GM21447 (cell line): ENCODE measurements around the gene SPEM2.
A peak's percentile ranks its signal among the peaks of the same experiment; 100 is the strongest.

Source experiments
- ATAC-seq: cut with Tn5 transposase; IDR thresholded peaks from one replicate; pipeline ENCODE4 v1.9.1; 2021; ENCODE audit not compliant: unreplicated experiment

The SPEM2 gene

DNA sequence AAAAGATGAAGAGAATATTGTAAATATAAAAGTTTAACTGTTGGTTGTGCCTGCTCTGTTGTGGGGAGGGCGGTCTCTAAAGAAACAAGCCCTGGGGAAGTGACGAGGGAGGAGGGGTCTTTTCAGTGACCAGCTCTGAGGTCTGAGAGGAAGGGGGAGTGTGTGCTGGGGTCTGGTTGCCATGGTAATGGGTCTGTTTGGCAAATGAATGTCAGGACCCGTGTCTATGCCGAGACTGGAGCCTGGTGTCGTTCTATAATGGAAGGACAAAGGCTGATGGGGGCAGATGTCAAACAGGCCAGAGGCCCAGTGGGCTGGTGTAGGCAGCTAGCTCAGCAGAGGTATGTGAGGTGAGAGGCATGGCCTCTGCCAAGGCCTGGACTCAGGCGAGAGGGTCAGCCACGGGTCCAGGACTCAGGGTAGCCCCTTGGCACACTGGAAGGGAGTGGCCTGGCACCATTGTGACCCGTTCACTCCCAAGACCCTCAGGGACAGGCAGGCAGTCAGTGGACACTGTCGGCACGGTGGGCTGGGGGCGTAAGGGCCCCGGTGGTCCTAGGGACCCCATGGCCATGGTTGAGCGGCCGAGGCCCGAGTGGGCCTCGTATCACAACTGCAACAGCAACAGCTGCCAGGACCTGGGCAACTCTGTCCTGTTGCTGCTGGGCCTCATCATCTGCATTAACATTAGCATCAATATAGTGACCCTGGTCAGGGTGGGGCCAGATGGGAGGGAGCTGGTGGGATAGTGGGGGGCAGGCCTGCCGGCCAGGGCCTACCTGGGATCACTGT, 5.4 kb upstream of the SPEM2 start, which contains the start of gene SPEM1:
SPEM1 (plus strand) TSS at position 506 of the 792 bp plus-strand sequence; CDS start at position 567, 61 bp downstream.
- no peak for ATAC-seq

DNA sequence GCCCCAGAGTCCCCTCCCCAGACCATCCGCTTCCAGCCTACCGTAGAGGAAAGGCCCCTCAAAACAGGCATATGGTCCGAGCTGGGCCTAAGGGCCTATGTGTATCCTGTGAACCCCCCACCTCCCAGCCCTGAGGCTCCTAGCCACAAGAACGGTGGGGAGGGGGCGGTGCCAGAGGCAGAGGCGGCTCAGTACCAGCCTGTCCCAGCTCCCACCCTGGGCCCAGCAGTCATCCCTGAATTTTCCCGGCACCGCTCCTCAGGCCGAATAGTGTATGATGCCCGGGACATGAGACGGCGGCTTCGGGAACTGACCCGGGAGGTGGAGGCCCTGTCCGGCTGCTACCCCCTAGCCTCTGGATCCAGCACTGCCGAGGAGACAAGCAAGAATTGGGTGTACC, 4.2 kb upstream of the SPEM2 start:
- ATAC-seq = no peak

DNA sequence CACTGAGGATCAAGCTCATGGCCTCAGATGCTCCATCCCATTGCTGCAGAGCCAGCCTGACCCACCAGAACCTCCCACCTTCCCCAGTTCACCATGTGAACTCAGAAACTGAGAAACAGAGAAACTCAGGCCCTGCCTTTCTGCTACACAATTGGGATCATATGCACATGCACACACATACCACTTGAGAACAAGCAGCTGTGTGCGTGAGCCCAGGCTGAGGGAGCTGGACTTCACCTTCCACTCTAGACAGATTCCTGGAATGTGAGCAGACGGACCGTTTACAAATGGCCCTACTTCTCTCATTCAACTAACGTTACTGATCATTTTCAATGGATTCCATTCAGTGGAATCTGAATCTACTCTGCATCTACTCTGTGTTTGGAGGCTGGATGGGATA, 1.7 kb upstream of the SPEM2 start:
- no peak for ATAC-seq

DNA sequence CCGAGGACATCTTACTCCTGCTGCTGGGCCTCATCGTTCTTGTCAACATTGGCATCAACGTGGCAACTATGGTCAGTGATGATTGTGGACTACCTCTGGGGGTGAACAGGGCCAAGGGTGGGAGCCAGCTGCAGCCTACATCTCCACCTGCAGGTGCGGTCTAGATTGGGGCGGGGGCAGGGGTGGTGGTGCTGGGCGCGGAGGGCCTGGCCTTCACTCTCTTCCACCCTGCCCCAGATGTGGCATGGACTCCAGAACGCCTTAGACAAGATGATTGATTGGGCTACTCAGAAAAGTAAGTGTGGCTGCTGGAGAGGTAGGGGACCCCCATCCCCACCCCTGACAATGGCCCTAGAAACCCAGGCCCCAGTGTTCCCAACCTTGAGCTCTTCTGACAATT, 340 bp downstream of the SPEM2 start:
- no peak for ATAC-seq

DNA sequence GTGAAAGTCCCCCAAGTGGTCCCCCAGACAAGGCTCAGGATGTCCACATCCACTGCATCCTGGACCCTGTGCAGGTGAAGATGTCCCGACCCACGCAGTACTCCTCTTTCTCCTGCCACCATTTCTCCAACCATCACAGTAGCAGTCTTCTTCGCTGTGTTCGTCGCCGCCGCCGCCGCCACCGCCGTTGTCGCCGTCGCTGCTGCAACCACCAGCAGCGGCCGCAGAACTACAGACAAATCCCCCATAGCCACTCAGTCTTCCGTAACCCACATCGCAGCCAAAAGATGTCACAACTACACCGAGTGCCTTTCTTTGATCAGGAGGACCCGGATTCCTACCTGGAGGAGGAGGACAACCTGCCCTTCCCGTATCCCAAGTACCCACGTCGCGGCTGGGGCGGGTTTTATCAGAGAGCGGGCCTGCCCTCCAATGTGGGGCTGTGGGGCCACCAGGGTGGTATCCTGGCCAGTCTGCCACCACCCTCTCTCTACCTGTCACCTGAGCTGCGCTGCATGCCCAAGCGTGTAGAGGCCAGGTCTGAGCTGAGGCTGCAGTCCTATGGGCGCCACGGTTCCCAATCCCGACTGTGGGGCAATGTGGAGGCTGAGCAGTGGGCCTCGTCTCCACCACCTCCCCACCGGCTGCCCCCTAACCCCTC, 917 bp downstream of the SPEM2 start:
- no peak for ATAC-seq

DNA sequence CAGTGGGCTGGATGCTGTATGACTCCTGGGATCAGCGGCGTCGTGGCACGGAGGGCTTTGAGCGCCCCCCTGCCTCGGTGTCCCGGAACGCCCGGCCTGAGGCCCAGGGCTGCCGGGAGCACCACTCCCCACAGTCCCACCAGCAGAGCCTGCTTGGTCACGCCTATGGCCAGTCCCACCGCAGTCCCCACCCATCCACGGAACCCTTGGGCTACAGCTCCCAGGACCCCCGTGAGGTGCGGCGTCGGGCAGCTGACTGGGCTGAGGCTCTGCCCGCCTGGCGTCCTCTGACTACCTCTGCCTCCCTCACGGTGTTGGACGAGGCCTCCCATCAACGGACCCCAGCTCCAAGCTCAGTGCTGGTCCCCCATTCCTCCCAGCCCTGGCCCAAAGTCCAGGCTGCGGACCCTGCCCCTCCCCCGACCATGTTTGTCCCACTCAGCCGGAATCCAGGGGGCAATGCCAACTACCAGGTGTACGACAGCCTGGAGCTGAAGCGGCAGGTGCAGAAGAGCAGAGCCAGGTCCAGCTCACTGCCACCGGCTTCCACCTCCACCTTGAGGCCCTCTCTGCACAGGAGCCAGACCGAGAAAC, 1.6 kb downstream of the SPEM2 start:
- no peak for ATAC-seq

DNA sequence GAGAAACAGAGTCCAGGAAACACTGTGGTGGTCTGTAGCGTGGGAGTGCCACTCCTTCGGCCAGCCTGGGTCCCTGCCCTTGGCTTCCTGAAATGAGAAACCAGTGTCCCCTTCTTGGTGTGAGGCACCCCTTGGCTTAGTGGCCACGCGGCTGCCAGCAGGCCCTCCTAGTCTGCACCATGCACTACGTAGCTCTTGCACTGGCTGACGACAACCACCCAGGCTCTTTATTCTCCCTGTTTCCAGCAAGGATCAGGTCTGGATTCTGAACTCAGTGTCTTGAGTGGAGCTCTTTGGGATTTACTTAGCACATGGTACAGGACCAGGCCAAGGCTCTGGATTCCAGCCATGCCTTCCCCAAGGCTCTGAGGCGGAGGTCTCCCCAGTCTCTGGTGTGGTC, 2.1 kb downstream of the SPEM2 start:
- no peak for ATAC-seq

DNA sequence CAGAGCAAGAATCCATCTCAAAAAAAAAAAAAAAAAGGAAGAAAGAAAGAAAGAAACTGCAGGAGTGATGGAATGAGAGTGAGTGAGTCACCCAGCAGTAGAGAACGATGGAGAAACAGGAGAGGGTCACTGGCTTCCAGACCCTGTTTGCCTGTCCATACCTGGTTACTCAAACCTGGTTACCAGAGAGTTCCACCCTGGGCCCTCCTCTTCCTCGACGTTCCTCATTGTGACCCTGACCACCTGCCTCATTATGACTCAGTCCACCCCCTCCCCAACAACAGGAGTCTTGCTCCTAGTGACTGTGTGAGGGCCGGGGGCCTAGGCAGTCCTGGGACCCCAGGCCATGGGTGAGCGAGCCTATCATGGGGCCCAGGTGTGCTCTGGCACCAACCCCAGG, 3.1 kb downstream of the SPEM2 start, which contains the start of gene SPEM3:
SPEM3 (plus strand) TSS at position 301 of the 400 bp plus-strand sequence; CDS start at position 347, 46 bp downstream.
- no peak for ATAC-seq

DNA sequence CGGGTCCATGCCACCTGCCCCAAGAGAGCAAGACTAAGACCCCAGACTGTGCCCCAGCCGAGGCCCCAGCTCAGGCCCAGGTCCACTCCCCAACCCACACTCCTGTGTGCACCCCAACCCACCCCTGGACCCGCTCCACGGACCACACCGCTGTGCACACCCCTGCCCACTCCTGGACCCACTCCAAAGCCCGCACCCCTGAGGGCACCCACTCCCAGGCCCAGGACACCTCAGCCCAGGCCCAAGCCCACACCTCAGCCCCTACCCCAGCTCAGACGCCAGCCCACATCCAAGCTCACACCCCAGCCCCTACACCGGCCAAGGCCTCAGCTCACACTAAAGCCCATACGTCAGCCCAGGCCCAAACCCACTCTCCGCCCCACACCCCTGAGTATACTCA, 4.3 kb downstream of the SPEM2 start:
- ATAC-seq = no peak

DNA sequence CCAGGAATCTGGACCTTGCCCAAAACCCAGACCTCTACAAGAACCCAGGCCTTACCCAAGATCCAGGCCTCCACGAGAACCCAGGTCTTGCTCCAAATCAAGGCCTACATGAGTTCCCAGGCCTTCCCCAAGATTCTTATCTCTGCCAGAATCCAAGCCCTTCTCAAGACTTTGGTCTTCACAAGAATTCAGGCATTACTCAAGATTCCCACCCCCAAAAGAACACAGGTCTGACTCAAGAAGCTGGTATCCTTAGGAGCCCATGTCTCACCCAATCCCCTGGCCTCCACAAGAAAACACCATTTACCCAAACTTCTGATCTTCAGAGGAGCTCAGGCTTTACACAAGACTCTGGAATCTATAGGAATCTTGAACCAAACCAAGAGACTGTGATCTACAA, 5.8 kb downstream of the SPEM2 start:
- no peak for ATAC-seq

DNA sequence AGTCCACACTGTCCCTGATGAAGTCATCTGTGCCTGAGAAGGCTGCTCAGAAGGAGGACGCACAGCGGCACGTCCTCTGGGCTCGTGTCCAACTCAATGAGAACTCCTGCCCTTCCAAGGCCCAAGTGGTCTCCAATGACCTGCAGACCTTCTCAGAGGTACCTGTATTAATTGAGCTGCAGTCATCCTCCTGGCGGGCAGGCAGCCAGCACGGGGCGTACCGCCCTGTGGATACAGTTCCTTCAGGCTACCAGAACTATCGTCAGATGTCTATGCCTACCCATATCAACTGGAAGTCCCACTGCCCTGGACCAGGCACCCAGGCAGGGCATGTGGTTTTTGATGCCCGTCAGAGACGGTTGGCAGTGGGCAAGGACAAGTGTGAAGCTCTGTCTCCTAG, 6.9 kb downstream of the SPEM2 start:
- no peak for ATAC-seq

DNA sequence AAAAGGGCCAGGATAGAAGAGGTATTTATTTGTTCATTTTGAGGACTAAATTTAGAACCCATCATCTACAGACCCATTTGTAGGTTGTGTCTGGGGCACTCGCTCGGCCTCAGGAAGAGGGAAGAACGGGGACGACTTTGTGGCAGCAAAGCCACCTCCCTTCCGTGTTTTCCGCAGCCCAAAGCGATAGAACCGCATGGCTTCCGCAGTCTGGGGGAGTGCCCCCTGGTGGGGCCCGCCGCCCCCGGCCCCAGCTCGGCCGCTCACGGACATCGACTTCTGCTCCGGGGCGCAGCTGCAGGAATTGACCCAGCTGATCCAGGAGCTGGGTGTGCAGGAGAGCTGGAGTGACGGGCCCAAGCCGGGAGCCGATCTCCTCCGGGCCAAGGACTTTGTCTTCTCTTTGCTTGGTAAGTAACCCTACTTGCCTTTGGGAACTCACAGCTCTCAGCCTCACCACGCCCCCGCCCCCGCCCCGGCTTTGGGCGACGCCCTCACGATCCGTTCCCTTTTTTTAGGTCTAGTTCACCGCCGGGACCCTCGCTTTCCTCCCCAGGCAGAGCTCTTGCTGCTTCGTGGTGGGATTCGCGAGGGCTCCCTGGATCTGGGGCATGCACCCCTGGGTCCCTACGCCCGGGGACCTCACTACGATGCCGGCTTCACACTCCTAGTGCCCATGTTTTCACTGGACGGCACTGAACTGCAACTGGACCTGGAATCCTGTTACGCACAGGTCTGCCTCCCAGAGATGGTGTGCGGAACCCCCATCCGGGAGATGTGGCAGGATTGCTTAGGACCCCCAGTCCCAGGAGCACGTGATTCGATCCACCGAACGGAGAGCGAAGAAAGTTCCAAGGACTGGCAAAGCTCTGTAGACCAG, 10.5 kb downstream of the SPEM2 start:
- ATAC-seq = peak; percentile 24

DNA sequence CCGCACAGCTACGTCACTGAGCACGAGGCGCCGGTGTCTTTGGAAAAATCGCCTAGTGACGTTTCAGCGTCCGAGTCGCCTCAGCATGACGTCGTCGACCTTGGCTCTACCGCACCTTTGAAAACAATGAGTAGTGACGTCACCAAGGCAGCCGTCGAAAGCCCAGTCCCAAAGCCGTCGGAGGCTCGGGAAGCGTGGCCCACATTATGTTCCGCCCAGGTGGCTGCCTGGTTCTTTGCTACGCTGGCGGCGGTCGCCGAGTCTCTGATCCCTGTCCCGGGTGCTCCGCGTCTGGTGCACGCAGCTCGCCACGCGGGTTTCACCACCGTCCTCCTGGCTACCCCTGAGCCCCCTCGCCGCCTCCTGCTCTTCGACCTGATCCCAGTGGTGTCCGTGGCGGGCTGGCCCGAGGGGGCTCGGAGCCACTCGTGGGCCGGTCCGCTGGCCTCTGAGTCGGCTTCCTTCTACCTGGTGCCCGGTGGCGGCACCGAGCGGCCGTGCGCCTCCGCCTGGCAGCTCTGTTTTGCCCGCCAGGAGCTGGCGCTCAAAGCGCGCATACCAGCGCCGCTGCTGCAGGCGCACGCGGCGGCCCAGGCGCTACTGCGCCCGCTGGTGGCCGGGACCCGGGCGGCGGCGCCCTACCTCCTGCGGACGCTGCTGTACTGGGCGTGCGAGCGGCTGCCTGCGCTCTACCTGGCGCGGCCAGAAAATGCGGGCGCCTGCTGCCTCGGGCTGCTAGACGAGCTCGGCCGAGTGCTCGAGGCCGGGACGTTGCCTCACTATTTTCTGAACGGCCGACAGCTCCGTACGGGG, 11.3 kb downstream of the SPEM2 start:
- no peak for ATAC-seq

DNA sequence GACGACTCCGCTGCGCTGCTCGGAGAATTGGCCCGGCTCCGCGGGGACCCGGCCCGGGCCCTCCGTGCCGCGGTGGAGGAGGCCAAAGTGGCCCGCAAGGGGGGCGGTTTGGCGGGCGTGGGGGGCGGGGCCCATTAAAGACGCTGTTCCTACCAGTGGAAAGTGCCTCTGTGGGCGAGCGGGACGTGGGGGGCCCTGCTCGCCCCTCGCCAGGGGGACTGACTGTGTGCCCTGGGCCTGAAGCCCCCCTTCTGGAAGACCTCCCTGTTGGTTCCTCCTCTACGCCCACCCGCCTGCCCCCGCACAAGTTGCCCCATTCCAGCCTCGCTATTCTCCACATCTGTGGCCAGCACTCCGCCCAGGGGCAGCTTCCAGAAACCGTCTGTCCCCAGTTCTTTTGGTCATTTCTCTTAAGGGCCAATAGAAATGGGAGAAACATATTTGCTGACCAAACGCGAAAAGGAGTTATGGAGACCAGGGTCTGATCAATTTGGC, 12.0 kb downstream of the SPEM2 start:
- no peak for ATAC-seq

DNA sequence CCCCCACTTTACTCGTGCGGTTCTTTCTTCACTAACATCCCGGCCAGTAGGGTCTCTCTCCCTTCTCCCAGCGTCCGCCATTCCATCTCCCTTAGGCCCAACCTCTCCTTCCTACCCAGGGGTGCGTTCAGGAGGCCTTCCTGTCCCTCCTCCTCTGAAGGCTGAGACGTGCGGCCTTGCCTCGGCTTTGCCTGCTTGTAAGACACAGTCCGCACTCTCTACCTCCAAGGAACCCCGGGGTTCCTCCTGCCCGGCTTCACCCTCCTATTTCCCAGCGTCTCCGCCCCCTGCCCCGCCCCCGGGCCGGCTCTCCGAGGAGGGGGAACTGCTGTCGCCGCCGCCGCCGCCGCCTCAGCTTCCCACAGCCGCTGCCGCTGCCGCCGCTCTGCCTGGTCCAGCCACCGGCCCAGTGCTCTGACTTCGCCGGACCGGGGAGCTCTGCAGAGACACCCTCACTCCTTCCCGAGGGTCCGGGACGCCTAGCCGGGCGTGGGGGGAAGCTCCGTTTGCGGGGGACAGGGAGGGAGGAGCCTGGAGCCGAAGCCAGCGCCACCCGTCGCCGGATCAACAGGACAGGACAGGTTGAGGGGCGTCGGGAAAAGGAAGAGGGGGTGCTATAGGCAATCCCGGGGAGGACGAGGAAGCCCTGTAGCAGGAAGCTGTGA, 12.7 kb downstream of the SPEM2 start:
- ATAC-seq = no peak

DNA sequence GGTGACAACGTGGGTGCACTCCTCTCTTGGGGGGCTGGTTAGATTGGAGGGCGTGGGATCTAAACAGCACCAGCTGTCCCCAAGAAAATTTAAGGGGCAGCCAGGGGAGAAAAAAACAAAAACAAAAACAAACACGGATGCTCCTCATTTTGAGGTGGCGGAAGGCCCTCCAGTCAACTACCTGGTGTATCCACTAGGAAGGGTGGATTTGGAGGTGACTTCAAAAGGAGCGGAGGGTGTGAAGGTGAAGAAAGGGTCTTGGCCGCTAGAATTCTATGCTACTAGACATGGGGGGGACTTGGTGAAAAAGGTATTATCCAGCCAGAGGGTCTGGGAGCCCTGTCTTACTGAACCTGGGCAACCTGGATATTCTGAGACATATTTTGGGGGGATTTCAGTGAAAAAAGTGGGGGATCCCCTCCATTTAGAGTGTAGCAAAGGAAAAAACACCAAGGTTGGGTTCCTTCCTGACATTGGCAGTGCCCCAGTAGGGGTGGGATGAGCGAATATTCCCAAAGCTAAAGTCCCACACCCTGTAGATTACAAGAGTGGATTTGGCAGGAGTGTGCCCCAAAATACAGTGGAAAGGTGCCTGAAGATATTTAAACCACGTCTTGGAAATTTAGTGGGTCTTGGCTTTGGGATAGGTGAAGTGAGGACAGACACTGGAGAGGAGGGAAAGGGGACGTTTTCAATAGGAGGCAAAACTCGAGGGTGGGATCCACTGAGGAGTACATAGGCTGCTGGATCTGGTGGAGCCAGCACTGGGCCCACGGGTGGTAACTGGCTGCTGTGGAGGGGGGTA, 13.4 kb downstream of the SPEM2 start:
- no peak for ATAC-seq

DNA sequence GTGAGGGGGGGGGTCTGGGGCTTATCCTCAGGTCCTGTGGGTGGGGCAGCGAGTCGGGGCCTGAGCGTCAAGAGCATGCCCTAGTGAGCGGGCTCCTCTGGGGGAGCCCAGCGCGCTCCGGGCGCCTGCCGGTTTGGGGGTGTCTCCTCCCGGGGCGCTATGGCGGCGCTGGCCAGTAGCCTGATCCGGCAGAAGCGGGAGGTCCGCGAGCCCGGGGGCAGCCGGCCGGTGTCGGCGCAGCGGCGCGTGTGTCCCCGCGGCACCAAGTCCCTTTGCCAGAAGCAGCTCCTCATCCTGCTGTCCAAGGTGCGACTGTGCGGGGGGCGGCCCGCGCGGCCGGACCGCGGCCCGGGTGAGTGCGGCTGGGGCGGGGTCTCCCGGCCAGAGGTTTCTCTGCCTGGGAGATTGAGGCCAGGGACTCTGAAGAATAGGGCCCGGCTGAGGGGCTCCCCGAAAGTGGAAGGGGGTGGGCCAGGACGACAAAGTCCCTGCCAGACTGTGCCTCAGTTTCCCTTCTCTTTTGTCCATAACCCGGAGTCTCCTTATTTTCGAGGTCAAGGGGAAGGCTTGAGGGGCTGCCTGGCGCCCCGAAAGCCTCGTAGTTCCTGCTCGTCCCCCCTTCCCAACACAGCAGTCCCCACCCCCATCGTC, 14.2 kb downstream of the SPEM2 start, which contains the start of gene FGF11:
FGF11 (plus strand) TSS at position 51 of the 651 bp plus-strand sequence; CDS start at position 160, 109 bp downstream.
- no peak for ATAC-seq
